Right kidney (tissue), 1 donor: ENCODE results near the gene HNRNPM.
"Not testable (repeated sequence)": the region's sequence is repeated elsewhere in the genome, so short reads cannot be mapped to it uniquely, and the experiment has no call there.

Source experiments
- DNase-seq: peaks from one replicate; pipeline ENCODE4 v3.0.0-alpha.2; 2016

HNRNPM gene

GRCh38 chr19:8512115-8512967 is 67.6 kb downstream of the HNRNPM start:
- peak; percentile 36 for DNase-seq

- DNase-seq = no peak
These were observed 68.4 kb downstream of the HNRNPM start for GRCh38 chr19:8513036-8513686.

- peak; percentile 100 for DNase-seq
These were observed 69.1 kb downstream of the HNRNPM start, which contains the start of gene ZNF414 for GRCh38 chr19:8513687-8514504. ZNF414 (minus strand) TSS chr19:8514167; CDS start chr19:8514046, 121 bp downstream.

GRCh38 chr19:8514505-8515009 is 69.8 kb downstream of the HNRNPM start:
- DNase-seq = not testable (repeated sequence)

GRCh38 chr19:8515317-8515716 is 70.5 kb downstream of the HNRNPM start:
- DNase-seq = no peak

GRCh38 chr19:8517551-8518442 is 73.0 kb downstream of the HNRNPM start:
- DNase-seq = no peak

GRCh38 chr19:8518536-8518935 is 73.8 kb downstream of the HNRNPM start:
- no peak for DNase-seq

GRCh38 chr19:8519388-8519787 is 74.6 kb downstream of the HNRNPM start:
- DNase-seq = no peak

GRCh38 chr19:8525401-8525684 is 80.6 kb downstream of the HNRNPM start:
- no peak for DNase-seq

- DNase-seq = peak; percentile 91
These were observed 81.7 kb downstream of the HNRNPM start for GRCh38 chr19:8526345-8527091.

- no peak for DNase-seq
These were observed 83.7 kb downstream of the HNRNPM start for GRCh38 chr19:8528500-8528899.

- DNase-seq = no peak
These were observed 84.7 kb downstream of the HNRNPM start for GRCh38 chr19:8529369-8530006.

- no peak for DNase-seq
These were observed 85.4 kb downstream of the HNRNPM start for GRCh38 chr19:8530061-8530679.

GRCh38 chr19:8531470-8531869 is 86.7 kb downstream of the HNRNPM start:
- DNase-seq = no peak

GRCh38 chr19:8532225-8532624 is 87.5 kb downstream of the HNRNPM start:
- DNase-seq = no peak

- DNase-seq = no peak
These were observed 91.5 kb downstream of the HNRNPM start for GRCh38 chr19:8536282-8536681.

- no peak for DNase-seq
These were observed 92.3 kb downstream of the HNRNPM start for GRCh38 chr19:8537099-8537498.
